Measurements from ENCODE around the gene TSPYL1. TPM values are rescaled to one million over a fixed set of nuclear protein-coding genes. Genes with fewer than 3 reads are reported as not detected.
A peak's percentile ranks its signal among the peaks of the same experiment; 100 is the strongest.

Gene TSPYL1
- total and polyA plus RNA-seq, 2 experiments from 2014 or later, result 24.9 to 66.1 TPM

DNA sequence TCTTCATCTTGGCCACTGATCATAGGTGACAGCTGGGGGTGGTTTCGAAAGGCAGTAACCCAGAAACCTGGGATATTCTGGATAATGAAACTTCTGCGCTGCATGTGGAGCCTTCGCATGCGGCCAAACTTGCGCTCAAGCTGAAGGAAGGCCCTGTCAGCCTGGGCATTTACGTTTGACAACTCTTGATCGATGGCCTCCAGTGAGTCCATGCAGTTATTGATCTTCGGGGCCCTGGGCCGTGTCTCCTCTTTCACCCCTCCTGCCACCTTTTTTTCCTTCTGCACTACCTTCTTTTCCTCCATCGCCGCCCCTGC is 26.6 kb downstream of the TSPYL1 start (continued):
- TF ChIP-seq, protein P1, sequence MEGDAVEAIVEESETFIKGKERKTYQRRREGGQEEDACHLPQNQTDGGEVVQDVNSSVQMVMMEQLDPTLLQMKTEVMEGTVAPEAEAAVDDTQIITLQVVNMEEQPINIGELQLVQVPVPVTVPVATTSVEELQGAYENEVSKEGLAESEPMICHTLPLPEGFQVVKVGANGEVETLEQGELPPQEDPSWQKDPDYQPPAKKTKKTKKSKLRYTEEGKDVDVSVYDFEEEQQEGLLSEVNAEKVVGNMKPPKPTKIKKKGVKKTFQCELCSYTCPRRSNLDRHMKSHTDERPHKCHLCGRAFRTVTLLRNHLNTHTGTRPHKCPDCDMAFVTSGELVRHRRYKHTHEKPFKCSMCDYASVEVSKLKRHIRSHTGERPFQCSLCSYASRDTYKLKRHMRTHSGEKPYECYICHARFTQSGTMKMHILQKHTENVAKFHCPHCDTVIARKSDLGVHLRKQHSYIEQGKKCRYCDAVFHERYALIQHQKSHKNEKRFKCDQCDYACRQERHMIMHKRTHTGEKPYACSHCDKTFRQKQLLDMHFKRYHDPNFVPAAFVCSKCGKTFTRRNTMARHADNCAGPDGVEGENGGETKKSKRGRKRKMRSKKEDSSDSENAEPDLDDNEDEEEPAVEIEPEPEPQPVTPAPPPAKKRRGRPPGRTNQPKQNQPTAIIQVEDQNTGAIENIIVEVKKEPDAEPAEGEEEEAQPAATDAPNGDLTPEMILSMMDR (conservative IDR thresholded peaks at IDR 0.05; ENCODE audit: low read depth in 2 of 2), result no peak
- no peak for TF ChIP-seq POLR2AphosphoS5 (IDR thresholded peaks at IDR 0.05; ENCODE audit: low read depth)
- TF ChIP-seq, protein P2, sequence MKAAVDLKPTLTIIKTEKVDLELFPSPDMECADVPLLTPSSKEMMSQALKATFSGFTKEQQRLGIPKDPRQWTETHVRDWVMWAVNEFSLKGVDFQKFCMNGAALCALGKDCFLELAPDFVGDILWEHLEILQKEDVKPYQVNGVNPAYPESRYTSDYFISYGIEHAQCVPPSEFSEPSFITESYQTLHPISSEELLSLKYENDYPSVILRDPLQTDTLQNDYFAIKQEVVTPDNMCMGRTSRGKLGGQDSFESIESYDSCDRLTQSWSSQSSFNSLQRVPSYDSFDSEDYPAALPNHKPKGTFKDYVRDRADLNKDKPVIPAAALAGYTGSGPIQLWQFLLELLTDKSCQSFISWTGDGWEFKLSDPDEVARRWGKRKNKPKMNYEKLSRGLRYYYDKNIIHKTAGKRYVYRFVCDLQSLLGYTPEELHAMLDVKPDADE (IDR thresholded peaks at IDR 0.05), result no peak
- no peak for TF ChIP-seq JUNB (IDR thresholded peaks at IDR 0.05; ENCODE audit: unreplicated experiment)
- no peak for TF ChIP-seq NANOG (IDR thresholded peaks at IDR 0.05; ENCODE audit: borderline replicate concordance)

DNA sequence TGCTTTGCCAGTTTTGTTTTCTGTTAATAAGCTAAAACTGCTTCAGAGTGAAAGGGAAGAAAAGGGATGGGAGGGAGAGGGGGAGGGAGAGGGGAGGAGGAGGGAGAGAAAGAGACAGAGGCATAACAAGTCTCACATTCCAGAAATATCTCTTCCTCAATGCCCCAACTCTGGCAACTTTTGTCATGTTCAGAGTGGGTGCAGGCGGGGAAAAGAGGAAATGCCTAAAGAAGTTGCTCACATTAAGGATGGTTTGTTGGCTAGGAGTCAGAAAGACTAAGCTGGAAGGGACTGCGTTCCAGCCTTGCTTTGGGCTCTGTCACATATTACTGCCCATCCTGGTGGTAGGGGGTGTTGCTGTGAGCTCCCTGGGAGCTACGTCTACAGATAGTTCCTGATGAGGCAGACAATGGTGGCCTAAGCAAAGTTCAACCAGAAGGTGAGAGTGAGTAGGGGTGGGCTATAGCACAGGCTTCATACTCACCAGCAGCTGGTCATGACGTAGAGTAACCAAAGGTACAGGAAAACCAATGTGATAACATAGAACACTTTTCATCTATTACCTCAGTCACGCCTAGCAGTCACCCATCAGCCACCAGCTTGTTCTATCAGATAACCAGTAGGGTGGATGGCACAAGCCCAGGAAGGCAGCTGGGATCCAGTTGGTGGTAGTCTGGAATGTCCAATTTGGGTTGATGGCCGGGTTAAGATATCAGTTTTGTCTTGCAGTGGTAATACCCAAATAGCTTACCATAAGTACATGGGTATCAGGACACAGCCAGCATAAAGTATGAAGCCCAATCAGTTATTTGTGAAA is 28.0 kb downstream of the TSPYL1 start:
- peaks cover 35% of the 10 kb centered on the region for H3K79me2 ChIP-seq (replicated peaks; ENCODE audit: insufficient read depth)
- H3K27ac ChIP-seq (ENCODE audit: low read depth), result peak overlapping the region; percentile 93

More for the DNA sequence above, 28.0 kb downstream of the TSPYL1 start:
- no peaks in the 10 kb centered on the region for H3F3A ChIP-seq (replicated peaks; ENCODE audit: low read depth)
- H3K9me2 ChIP-seq (ENCODE audit: insufficient read depth), result no peaks in the 10 kb centered on the region
- no peak for TF ChIP-seq POLR2AphosphoS5 (IDR thresholded peaks at IDR 0.05; ENCODE audit: low read depth)
- no peak for TF ChIP-seq EZH2phosphoT487 (IDR thresholded peaks at IDR 0.05; ENCODE audit: unreplicated experiment)
- TF ChIP-seq, protein P3, sequence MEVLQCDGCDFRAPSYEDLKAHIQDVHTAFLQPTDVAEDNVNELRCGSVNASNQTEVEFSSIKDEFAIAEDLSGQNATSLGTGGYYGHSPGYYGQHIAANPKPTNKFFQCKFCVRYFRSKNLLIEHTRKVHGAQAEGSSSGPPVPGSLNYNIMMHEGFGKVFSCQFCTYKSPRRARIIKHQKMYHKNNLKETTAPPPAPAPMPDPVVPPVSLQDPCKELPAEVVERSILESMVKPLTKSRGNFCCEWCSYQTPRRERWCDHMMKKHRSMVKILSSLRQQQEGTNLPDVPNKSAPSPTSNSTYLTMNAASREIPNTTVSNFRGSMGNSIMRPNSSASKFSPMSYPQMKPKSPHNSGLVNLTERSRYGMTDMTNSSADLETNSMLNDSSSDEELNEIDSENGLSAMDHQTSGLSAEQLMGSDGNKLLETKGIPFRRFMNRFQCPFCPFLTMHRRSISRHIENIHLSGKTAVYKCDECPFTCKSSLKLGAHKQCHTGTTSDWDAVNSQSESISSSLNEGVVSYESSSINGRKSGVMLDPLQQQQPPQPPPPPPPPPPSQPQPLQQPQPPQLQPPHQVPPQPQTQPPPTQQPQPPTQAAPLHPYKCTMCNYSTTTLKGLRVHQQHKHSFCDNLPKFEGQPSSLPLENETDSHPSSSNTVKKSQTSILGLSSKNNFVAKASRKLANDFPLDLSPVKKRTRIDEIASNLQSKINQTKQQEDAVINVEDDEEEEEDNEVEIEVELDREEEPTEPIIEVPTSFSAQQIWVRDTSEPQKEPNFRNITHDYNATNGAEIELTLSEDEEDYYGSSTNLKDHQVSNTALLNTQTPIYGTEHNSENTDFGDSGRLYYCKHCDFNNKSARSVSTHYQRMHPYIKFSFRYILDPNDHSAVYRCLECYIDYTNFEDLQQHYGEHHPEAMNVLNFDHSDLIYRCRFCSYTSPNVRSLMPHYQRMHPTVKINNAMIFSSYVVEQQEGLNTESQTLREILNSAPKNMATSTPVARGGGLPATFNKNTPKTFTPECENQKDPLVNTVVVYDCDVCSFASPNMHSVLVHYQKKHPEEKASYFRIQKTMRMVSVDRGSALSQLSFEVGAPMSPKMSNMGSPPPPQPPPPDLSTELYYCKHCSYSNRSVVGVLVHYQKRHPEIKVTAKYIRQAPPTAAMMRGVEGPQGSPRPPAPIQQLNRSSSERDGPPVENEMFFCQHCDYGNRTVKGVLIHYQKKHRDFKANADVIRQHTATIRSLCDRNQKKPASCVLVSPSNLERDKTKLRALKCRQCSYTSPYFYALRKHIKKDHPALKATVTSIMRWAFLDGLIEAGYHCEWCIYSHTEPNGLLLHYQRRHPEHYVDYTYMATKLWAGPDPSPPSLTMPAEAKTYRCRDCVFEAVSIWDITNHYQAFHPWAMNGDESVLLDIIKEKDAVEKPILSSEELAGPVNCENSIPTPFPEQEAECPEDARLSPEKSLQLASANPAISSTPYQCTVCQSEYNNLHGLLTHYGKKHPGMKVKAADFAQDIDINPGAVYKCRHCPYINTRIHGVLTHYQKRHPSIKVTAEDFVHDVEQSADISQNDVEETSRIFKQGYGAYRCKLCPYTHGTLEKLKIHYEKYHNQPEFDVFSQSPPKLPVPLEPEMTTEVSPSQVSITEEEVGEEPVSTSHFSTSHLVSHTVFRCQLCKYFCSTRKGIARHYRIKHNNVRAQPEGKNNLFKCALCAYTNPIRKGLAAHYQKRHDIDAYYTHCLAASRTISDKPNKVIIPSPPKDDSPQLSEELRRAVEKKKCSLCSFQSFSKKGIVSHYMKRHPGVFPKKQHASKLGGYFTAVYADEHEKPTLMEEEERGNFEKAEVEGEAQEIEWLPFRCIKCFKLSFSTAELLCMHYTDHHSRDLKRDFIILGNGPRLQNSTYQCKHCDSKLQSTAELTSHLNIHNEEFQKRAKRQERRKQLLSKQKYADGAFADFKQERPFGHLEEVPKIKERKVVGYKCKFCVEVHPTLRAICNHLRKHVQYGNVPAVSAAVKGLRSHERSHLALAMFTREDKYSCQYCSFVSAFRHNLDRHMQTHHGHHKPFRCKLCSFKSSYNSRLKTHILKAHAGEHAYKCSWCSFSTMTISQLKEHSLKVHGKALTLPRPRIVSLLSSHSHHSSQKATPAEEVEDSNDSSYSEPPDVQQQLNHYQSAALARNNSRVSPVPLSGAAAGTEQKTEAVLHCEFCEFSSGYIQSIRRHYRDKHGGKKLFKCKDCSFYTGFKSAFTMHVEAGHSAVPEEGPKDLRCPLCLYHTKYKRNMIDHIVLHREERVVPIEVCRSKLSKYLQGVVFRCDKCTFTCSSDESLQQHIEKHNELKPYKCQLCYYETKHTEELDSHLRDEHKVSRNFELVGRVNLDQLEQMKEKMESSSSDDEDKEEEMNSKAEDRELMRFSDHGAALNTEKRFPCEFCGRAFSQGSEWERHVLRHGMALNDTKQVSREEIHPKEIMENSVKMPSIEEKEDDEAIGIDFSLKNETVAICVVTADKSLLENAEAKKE (CRISPR knock-in tag; IDR thresholded peaks at IDR 0.05), result no peak
- no peak for TF ChIP-seq JUNB (IDR thresholded peaks at IDR 0.05; ENCODE audit: unreplicated experiment)
- no peak for TF ChIP-seq CREB1 (CRISPR knock-in tag; IDR thresholded peaks at IDR 0.05; ENCODE audit: low read depth)
- TF ChIP-seq, protein P1 (conservative IDR thresholded peaks at IDR 0.05; ENCODE audit: low read depth in 2 of 2), result no peak
- H3K27me3 Mint-ChIP-seq (ENCODE audit: insufficient read depth, low read depth, poor library complexity), result no peaks in the 10 kb centered on the region
- H3K4me1 Mint-ChIP-seq, result peaks cover 32% of the 10 kb centered on the region
- H4K20me1 ChIP-seq (replicated peaks; ENCODE audit: insufficient read depth), result no peaks in the 10 kb centered on the region
- DNase-seq (ENCODE audit: low spot score) (peak; percentile 76), ATAC-seq (peak; percentile 9)
- H3K27me3 ChIP-seq (ENCODE audit: insufficient read depth), result no peaks in the 10 kb centered on the region
- H3K4me1 ChIP-seq (ENCODE audit: insufficient read depth), result peaks cover 41% of the 10 kb centered on the region
- peaks cover 7% of the 10 kb centered on the region for H3K36me3 Mint-ChIP-seq (ENCODE audit: low read depth)
- no peaks in the 10 kb centered on the region for H3K9me3 Mint-ChIP-seq
- no peak overlapping the region for H2AFZ ChIP-seq
- H3K4me3 Mint-ChIP-seq, result no peak overlapping the region; the same call in 1 of the 3 replicates
- peak overlapping the region; percentile 75 for H3K4me3 ChIP-seq
- H3K36me3 ChIP-seq (ENCODE audit: insufficient read depth), result no peaks in the 10 kb centered on the region
- H3K4me2 ChIP-seq, result peak overlapping the region; percentile 79
- peak overlapping the region; percentile 57 for H3K27ac Mint-ChIP-seq

All from GM23338 (cell line).